Activated T-cell treated with anti-CD3 and anti-CD28 coated beads, Interleukin-2, amount 50 U/mL, for 1 hour (primary cell): ENCODE measurements around the gene ZNF25.
"Not testable (repeated sequence)": the region's sequence is repeated elsewhere in the genome, so short reads cannot be mapped to it uniquely, and the experiment has no call there.

Experiments
- DNase-seq: peaks from one replicate; pipeline ENCODE4 v3.0.0-alpha.2; 2020

Gene ZNF25

DNA sequence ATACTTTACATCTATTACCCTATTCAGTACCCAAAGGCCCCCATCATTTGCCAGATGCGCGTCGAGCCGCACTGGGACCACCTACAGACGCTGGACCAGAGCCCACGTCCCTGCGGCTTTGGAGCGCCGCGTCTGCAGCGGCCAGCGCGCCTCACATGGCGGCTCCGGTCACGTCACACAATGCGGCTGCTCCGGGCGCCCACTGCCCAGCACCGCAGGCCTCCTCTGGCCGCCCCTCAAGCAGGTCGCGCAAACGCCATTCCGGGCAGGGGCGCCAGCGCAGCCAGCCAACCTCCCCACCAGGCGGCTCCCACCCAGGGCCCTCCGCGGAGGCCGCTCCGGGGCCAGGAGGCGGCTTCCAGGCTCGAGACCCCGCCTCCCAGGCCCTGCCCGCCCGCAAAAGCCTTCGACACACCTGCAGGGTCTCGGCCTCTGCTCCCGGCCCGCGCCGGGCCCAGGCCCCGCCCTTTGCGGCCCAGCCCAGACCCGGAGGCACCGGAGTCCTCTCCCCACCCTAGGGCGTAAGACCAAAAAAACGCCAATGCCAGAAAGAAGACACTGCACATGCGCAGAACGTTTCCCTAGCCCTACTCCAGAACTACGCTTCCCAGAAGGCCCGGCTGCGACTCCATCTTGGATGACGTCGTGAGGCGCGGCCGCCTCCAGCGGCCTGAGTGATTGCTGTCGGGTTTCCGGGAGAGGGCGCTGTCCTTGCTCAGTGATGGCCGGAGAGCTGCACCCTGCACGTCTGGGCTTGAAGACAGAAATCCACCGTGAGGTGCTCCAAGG lies at the start of gene ZNF25:
Gene ZNF25, minus strand, starts transcription at position 557 of the 789 bp plus-strand sequence. CDS start 4,925 bp downstream, outside the sequence.
- peak; percentile 91 for DNase-seq

DNA sequence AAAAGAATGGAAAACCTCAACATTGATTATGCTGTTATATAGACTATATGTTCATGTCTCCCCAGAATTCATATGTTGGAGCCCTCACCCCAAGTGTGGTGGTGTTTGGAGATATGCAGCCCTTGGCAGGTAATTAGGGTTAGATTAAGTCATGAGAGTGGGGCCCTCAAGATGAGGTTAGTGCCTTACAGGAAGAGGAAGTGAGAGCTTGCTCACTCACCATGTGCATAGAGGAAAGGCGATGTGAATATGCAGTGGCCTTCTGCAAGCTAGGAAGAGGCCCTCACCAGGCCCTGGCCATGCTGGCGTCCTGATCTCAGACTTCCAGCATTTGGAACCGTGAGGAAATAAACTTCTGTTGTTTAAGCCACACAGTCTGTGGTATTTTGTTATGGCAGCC lies 48.8 kb upstream of the ZNF25 start:
- DNase-seq, result no peak

DNA sequence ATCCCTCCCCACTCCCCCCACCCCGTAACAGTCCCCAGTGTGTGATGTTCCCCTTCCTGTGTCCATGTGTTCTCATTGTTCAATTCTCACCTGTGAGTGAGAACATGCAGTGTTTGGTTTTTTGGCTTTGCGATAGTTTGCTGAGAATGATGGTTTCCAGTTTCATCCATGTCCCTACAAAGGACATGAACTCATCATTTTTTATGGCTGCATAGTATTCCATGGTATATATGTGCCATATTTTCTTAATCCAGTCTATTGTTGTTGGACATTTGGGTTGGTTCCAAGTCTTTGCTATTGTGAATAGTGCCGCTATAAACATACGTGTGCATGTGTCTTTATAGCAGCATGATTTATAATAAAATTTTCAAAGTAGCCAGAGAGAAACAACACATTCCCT lies 42.7 kb upstream of the ZNF25 start:
- DNase-seq, result not testable (repeated sequence)

DNA sequence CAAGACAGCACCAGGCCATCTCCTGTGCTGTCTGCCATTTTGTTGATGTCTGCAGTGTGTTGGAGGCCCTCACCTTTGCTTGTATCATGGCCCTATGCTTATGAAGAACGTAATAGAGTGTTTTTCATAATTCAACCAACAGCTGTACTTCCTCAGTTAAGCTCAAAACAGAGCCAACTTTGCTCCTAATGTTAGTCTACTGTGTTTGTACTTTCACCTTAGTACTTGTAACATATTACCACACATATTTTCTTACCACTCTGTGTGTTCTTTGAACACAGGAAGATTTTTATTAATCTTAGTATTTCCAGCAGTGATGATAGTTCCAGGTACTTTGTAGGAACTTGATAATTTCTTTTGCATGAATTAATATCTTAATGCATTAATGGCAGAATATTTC lies 39.9 kb upstream of the ZNF25 start:
- DNase-seq, result no peak

DNA sequence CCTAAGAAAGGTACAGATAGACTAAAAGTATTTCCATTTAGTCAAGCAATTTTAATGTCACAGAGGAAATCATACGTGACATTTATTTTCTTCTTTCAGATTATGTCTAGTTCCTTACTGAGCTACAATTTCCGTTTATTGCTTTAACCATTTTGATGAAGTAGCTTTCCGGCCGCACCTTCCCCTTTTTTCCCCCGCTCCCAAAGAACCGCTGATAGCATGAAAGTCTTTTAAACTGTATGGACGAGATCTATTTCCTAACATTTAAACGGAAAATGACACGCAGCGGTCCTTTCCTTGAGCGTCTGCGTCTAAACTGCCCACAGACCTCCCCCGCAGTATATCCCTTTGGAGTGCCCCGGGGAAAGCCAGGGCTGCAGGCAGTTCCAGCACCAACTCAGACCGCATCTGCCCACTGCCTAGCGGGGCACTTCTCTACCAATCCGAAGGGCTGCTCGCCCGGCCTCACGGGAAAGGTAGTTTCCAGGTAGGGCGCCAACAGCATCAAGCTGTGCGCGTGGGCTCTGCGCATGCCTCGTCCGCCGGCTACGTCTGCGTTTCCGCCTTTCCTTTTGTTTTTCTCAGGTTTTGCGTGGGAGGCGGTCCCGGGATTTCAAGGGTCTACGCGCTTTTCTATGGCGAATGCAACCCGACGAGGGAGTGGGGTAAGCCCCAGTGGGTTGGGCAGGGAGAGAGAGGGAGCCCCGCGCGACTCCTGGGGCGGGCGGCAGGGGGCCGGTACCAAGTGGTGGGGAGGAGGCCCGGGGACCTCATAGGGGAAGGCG lies 33.9 kb upstream of the ZNF25 start, which contains the start of gene ZNF33A:
Gene ZNF33A, plus strand, starts transcription at position 557 of the 785 bp plus-strand sequence. CDS start 1,667 bp downstream, outside the sequence.
- peak; percentile 89 for DNase-seq

DNA sequence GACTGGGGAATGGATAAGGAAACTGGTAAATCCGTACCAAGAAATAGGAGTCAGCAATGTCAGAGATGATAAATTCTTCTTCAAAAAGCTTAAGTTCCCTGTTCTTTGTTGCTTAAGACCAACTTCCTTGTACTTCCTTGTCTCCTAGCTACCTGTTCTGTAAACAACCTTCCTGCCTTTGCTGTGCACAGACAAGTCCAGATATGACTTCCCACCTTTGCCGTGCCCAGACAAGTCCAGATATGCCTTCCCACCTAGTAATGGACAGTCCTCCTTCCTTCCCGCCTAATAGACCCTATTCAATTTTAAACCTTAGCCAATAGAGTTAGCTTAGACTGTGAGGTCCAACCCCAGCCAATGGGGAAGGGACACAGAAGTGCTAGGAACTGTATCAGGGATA lies 31.5 kb upstream of the ZNF25 start:
- DNase-seq, result no peak

DNA sequence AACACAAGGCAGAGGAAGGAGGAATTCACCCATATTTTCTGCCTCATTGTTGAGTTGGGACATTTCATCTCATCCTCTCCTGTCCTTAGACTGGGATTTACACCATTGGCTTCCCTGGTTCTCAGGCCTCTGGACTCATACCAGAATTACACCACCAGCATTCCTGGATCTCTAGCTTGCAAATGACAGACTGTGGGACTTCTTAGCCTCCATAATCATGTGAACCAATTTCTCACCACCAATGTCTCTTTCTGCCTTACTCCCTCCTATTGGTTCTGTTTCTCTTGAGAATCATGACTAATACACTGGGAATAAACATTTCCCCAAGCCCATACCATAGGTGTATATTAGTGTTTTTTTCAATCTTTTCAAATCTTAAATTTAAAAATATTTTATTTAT lies 31.1 kb upstream of the ZNF25 start:
- no peak for DNase-seq

DNA sequence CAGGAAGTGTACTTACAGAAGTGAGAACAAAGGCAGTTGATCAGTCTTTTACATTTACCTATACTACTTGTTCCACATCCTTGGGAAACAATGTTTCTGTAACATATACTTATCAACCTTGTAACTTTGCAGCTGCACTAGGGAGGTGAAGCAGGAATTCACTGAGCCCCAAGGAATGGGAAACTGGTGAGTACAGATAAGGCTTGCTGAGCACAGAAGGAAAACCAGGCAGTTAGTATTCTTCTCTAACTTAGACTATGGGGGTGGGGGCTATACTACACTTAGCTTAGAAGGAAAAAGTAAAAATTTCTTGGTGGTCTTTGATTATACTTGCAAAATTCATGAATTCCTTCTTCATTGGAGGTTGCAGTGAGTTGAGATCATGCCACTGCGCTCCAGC lies 27.1 kb upstream of the ZNF25 start:
- DNase-seq, result no peak

DNA sequence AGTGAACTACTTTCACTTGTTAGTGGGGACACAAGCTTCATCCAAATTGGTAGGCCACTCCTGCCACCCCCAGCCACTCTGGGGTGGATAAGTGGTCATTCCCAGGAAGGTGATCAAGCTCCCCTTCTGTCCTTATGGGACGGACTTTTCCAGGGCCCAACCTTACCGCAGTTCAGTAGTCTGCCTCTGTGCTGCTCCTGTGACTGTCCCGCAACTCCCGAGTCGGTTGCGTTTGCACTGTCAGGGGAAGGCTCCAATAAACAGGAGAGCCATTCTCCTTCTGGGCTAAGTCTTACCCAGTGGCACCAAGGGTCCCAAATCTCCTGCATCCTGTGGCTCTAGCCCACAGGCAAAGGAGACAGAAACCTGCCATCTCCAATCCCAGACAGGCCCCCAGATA lies 26.6 kb upstream of the ZNF25 start:
- no peak for DNase-seq

DNA sequence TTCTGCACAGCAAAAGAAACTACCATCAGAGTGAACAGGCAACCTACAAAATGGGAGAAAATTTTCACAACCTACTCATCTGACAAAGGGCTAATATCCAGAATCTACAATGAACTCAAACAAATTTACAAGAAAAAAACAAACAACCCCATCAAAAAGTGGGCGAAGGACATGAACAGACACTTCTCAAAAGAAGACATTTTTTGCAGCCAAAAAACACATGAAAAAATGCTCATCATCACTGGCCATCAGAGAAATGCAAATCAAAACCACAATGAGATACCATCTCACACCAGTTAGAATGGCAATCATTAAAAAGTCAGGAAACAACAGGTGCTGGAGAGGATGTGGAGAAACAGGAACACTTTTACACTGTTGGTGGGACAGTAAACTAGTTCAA lies 24.0 kb upstream of the ZNF25 start:
- DNase-seq, result not testable (repeated sequence)

DNA sequence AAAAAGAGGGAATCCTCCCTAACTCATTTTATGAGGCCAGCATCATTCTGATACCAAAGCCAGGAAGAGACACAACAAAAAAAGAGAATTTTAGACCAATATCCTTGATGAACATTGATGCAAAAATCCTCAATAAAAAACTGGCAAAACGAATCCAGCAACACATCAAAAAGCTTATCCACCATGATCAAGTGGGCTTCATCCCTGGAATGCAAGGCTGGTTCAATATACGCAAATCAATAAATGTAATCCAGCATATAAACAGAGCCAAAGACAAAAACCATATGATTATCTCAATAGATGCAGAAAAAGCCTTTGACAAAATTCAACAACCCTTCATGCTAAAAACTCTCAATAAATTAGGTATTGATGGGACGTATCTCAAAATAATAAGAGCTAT lies 22.5 kb upstream of the ZNF25 start:
- not testable (repeated sequence) for DNase-seq

DNA sequence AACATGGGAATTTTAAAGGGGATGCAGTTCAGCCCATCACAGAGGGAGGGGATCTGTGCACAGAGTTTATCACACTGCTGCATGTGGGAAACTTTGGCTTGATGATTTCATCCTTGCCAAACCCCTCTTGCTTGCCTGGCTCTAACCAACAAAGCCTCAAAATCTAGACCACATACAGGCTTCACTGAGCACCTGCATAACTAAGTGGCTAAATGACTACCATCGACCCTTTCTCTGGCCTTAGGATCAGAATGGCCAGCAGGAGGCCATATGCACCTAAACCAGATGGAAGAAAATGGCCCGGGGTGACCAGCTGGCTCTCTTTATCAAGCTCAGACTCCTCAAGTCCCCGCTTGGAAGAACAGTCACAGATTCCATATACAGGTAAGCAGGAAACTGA lies 15.6 kb upstream of the ZNF25 start:
- DNase-seq, result no peak

DNA sequence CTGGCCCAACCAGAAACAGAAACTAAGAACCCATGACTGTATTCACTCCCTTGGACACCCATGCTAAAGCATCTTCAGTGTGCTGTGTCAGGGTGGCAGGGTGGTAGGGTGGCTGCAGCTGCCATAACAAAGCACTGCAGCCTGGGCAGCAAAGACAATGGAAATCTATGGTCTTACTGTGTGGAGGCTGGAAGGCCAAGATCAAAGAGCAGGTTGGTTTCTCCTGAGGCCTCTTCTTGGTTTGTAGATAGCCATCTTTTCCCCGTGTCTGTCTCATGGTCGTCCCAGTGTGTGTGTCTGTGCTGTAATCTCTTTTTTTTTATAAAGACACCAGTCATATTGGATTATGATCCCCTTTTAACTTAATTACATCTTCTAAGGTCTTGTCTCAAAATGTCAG lies 15.2 kb upstream of the ZNF25 start:
- no peak for DNase-seq

DNA sequence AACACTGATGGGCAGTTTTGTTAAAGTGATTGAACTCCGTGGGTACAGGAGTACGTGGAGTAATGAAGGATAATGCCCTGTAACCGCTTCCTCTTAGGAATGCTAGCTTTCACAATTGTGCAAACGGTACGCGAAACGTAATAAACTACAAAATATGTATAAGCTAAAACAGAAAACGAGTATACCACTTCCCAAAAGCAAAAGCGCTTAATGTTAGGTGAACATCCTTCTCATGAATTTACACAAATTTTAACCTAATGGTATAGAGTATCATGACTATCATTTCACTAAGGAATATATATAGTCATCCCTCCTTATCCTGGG lies 395 bp upstream of the ZNF25 start:
- DNase-seq, result no peak

DNA sequence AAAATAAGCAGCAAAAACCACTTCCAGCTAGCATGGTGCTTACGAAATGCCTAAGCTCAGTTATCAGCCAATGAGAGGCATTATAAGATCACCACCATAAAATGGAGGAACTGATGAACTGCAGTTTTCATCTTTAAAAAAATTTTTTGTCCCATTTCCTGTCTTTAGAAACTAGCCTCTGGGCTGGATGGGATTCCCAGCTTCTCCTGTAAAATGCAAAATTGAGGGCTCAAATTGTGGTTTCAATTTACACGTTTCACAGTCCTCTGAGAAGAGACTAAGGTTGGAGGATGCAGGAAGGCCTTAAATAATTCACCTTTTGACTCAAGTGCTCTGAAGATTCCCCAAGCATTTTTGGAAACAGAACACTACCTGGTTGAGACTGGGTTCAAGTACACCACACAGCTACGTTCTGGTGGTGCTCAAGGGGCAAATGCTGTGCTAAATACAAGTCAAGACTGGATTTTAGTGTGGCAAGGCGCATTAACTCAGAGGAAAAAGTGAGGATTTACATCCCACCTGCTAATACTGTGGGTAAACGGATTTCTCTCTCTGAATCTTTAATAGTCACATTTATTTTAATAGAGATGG lies 951 bp downstream of the ZNF25 start:
- DNase-seq, result no peak

DNA sequence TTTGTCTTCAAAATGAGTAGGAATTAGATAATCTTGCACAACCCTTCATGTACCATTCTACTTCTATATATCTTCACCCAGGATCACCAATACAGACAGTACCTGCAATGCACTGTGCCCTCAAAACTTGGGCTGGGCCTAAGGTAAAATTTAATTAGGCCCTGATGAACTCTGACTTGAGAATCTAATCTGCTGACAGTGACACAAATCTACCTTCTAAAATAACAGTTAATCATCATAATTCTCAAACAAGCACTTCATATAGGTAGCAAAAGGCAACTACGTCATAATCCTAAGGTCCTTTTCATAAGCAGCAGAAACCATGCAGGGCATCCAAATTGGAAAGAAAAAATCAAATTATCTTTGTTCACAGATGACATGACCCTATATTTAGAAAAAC lies 4.1 kb downstream of the ZNF25 start:
- no peak for DNase-seq

DNA sequence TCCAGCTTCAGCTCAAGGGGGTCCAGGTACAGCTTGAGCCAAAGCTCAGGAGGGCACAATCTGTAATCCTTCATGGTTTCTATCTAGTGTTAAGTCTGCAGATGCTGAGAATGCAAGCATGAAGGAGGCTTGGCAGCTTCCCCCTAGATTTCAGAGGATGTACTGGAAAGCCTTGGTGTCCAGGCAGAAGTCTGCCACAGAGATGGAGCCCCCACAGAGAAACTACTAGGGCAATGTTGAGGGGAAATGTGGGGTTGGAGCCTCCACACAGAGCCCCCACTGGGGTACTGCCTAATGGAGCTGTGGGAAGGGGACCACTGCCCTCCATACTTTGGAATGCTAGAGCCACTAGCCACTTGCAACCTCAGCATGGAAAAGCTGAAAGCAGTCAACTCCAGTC lies 11.4 kb downstream of the ZNF25 start:
- no peak for DNase-seq

DNA sequence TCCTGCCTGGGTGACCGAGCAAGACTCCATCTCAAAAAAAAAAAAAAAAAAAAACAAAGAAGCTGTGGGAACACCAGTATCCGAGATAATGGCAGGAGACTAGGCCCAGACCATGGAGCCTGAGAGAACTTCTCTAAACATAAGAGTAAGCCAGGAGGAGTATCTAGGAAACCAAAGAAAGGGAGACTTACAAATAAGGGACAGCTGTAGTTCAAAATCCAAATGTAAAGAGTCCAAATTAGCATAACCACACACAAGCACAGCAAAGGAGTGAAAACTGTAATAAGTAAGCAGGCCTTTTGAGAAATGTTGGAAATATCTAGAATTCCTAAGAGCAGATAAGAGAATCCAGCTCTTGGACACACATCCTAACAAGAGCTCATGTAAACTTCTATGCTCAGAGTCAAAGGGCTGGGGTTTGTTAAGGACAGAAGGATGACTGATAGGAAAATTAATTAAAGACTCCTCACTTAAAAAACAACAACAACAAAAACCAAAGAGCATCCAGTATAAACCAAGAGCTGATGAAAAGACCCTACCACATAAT lies 15.8 kb downstream of the ZNF25 start:
- DNase-seq, result no peak

DNA sequence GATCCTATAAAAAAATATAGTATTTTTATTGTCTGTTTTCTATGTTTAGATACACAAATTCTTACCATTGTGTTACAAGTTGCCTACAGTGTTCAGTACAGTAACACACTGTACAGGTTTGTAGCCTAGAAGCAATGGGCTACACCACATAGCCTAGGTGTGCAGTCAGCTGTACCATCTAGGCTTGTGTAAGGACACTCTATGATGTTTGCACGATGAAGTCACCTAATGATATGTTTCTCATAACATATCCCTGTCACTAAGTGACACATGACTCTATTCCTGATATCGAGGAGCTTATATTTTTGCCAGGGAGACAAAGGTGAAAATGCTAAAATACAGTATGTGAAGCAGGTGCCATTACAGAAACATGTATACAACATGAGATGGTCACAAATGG lies 18.6 kb downstream of the ZNF25 start:
- no peak for DNase-seq

DNA sequence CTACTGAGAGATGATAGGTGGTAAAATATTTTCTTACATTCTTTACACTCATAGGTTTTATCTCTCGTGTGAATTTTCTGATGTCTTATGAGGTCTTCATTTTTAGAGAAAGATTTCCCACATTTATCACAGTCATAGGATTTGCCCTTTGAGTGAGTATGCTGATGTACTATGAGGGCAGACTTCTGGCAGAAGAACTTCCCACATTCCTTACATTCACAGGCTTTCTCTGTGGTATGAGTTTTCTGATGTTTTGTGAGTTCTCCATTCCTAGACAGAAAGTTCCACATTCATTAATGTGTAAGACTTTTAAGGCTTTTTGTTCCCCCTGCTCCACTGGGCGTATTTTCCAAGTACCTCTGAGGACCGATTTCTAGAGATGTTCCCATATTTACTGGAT lies 23.5 kb downstream of the ZNF25 start:
- DNase-seq, result no peak

DNA sequence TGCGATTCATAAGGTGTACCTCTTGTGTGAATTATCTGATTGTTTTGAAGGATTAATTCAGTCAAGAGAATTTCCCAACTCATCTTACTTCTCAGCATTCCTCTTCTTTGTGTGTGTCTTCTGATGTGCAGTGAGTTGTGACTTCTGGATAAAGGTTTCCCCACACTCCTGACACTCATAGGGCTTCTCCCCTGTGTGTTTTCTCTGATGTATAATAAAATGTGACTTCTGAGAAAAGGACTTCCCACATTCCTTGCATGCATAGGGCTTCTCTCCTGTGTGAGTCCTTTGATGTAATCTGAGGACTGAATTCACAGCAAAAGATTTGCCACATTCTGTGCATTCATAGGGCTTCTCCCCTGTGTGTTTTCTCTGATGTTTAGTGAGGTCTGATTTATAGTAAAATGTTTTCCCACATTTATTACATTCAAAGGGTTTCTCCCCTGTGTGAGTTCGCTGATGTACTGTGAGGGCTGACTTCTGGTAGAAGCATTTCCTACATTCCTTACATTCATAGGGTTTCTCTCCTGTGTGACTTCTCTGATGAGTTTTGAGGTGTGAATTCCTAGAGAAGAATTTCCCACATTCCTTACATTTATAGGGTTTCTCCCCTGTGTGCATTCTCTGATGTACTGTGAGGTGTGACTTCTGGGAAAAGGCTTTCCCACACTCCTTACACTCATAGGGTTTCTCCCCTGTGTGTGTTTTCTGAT lies 24.2 kb downstream of the ZNF25 start:
- DNase-seq, result no peak

DNA sequence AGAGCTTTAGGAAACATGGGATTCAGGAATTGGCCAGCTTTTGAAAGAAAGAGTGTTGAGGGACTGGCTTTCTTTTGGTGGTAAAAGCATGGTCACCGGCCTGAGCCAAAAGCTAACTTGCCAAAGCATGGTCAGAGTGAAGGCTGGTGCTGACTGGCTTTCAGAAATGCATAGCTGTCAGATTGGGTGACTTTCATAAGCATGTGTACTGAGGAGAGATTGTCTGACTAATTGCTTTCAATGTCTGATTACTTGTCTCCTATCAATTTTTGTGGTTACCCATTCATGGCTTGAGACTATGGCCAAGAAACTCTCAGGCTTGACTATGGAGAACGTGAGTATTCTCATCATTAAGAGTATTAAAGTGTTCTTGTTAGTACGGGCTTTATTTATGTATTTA lies 28.2 kb downstream of the ZNF25 start:
- no peak for DNase-seq

DNA sequence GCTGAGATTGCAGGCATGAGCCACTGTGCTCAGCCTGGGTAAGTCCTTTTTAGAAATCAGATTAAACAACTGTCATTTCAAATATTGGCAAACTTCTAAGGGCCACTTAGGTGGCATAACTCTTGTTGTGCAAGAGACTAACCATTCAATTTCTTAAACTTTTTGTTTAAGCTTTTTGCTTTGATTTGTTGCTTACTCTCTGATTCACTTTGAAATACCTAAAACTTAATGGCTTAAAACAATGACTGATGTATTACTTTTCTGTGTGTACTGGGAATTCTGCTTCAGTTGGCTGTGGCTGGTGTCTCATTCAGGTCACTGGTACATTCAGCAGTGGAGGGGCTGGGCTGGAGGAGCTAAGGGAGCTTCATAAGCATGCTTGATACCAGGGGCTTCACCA lies 28.9 kb downstream of the ZNF25 start:
- DNase-seq, result no peak
